GM21381 (cell line): ENCODE results near the gene KRT1.

ENCODE experiments used
- ATAC-seq: cut with Tn5 transposase; IDR thresholded peaks from one replicate; pipeline ENCODE4 v1.9.1; 2021; ENCODE audit warnings: mild to moderate bottlenecking, moderate library complexity; ENCODE audit not compliant: unreplicated experiment

KRT1 gene

GRCh38 chr12:52643233-52644077 is 36.8 kb downstream of the KRT1 start:
- no peak for ATAC-seq

GRCh38 chr12:52641468-52641867 is 38.7 kb downstream of the KRT1 start:
- ATAC-seq, result no peak

- no peak for ATAC-seq
Observed at GRCh38 chr12:52637299-52637698, 42.9 kb downstream of the KRT1 start.

GRCh38 chr12:52636592-52637258 is 43.5 kb downstream of the KRT1 start:
- ATAC-seq, result no peak

GRCh38 chr12:52636189-52636588 is 44.0 kb downstream of the KRT1 start:
- ATAC-seq, result no peak

GRCh38 chr12:52634266-52635056 is 45.7 kb downstream of the KRT1 start:
- no peak for ATAC-seq

- ATAC-seq, result no peak
Observed at GRCh38 chr12:52633383-52633782, 46.8 kb downstream of the KRT1 start.

- ATAC-seq, result no peak
Observed at GRCh38 chr12:52632656-52633055, 47.6 kb downstream of the KRT1 start.

GRCh38 chr12:52631676-52632459 is 48.3 kb downstream of the KRT1 start:
- ATAC-seq, result no peak

- ATAC-seq, result no peak
Observed at GRCh38 chr12:52631264-52631663, 48.9 kb downstream of the KRT1 start.

- ATAC-seq, result no peak
Observed at GRCh38 chr12:52630599-52631200, 49.5 kb downstream of the KRT1 start.

- ATAC-seq, result no peak
Observed at GRCh38 chr12:52630008-52630500, 50.2 kb downstream of the KRT1 start.

- ATAC-seq, result no peak
Observed at GRCh38 chr12:52629281-52630007, 50.8 kb downstream of the KRT1 start.

GRCh38 chr12:52628841-52629240 is 51.4 kb downstream of the KRT1 start:
- ATAC-seq, result no peak

- no peak for ATAC-seq
Observed at GRCh38 chr12:52628111-52628507, 52.1 kb downstream of the KRT1 start.

- no peak for ATAC-seq
Observed at GRCh38 chr12:52627395-52628110, 52.7 kb downstream of the KRT1 start.
